ENCODE results near the gene DCST2. TPM values are rescaled to one million over a fixed set of nuclear protein-coding genes. Genes with fewer than 3 reads are reported as not detected.

DCST2 gene
- total and polyA plus RNA-seq, 9 of the 15 experiments (the other 6 are each of a cell fraction or from before 2014, with no cell fraction given), result 0.09 to 0.49 (median 0.11) TPM; not detected in 3

DNA sequence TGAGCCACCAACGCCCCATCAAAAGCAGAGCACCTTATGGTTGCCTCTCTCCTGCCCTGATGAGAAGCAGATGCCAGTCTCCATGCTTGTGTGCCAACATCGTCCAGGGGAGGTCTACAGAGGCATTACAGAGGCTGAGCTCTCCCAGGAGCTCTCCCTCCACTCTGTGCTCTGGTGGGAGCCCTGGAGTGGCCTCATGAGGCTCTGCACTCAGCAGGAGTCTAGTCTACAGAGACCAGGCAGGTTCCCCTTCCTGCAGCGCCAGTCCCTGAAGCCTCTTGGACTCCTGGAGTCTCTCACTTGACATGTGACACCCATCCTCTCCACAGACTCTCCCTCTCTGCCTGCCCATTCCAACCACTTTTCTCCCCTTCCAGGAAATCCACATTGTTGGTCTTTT, 3.5 kb upstream of the DCST2 start:
- Histone ChIP-seq H3K27me3 (ENCODE audit: control insufficient read depth in 2 of 2, insufficient read depth in 2 of 2, low read length in 2 of 2) (peaks cover 0 to 23% of the 10 kb centered on the region in 2 experiments; a peak in 3 of 5 replicates), H3K4me2 (ENCODE audit: insufficient read depth, low read length) (no peak overlapping the region)
- TF ChIP-seq, protein P1, sequence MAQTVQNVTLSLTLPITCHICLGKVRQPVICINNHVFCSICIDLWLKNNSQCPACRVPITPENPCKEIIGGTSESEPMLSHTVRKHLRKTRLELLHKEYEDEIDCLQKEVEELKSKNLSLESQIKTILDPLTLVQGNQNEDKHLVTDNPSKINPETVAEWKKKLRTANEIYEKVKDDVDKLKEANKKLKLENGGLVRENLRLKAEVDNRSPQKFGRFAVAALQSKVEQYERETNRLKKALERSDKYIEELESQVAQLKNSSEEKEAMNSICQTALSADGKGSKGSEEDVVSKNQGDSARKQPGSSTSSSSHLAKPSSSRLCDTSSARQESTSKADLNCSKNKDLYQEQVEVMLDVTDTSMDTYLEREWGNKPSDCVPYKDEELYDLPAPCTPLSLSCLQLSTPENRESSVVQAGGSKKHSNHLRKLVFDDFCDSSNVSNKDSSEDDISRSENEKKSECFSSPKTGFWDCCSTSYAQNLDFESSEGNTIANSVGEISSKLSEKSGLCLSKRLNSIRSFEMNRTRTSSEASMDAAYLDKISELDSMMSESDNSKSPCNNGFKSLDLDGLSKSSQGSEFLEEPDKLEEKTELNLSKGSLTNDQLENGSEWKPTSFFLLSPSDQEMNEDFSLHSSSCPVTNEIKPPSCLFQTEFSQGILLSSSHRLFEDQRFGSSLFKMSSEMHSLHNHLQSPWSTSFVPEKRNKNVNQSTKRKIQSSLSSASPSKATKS (CRISPR knock-in tag; IDR thresholded peaks at IDR 0.05), result no peak
- no peak for TF ChIP-seq PTTG1 (tag; IDR thresholded peaks at IDR 0.05; ENCODE audit: low read depth)
- TF ChIP-seq SMAD4 (CRISPR knock-in tag; conservative IDR thresholded peaks at IDR 0.05), result no peak
- TF ChIP-seq, protein P2, sequence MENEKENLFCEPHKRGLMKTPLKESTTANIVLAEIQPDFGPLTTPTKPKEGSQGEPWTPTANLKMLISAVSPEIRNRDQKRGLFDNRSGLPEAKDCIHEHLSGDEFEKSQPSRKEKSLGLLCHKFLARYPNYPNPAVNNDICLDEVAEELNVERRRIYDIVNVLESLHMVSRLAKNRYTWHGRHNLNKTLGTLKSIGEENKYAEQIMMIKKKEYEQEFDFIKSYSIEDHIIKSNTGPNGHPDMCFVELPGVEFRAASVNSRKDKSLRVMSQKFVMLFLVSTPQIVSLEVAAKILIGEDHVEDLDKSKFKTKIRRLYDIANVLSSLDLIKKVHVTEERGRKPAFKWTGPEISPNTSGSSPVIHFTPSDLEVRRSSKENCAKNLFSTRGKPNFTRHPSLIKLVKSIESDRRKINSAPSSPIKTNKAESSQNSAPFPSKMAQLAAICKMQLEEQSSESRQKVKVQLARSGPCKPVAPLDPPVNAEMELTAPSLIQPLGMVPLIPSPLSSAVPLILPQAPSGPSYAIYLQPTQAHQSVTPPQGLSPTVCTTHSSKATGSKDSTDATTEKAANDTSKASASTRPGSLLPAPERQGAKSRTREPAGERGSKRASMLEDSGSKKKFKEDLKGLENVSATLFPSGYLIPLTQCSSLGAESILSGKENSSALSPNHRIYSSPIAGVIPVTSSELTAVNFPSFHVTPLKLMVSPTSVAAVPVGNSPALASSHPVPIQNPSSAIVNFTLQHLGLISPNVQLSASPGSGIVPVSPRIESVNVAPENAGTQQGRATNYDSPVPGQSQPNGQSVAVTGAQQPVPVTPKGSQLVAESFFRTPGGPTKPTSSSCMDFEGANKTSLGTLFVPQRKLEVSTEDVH (IDR thresholded peaks at IDR 0.05; ENCODE audit: low read depth, partially characterized antibody), result no peak
- TF ChIP-seq, protein P3, sequence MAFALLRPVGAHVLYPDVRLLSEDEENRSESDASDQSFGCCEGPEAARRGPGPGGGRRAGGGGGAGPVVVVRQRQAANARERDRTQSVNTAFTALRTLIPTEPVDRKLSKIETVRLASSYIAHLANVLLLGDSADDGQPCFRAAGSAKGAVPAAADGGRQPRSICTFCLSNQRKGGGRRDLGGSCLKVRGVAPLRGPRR (CRISPR knock-in tag; IDR thresholded peaks at IDR 0.05), result no peak
- no peak for TF ChIP-seq RBM15 (IDR thresholded peaks at IDR 0.05; ENCODE audit: insufficient read depth, low read length)
- TF ChIP-seq, protein P4, sequence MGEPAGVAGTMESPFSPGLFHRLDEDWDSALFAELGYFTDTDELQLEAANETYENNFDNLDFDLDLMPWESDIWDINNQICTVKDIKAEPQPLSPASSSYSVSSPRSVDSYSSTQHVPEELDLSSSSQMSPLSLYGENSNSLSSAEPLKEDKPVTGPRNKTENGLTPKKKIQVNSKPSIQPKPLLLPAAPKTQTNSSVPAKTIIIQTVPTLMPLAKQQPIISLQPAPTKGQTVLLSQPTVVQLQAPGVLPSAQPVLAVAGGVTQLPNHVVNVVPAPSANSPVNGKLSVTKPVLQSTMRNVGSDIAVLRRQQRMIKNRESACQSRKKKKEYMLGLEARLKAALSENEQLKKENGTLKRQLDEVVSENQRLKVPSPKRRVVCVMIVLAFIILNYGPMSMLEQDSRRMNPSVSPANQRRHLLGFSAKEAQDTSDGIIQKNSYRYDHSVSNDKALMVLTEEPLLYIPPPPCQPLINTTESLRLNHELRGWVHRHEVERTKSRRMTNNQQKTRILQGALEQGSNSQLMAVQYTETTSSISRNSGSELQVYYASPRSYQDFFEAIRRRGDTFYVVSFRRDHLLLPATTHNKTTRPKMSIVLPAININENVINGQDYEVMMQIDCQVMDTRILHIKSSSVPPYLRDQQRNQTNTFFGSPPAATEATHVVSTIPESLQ (CRISPR knock-in tag; IDR thresholded peaks at IDR 0.05), result no peak
- TF ChIP-seq CBFB (CRISPR knock-in tag; IDR thresholded peaks at IDR 0.05), result no peak
- no peak for TF ChIP-seq TBL1XR1 (IDR thresholded peaks at IDR 0.05; ENCODE audit: low read length in 2 of 2)
- no peak for TF ChIP-seq ZNF274 (IDR thresholded peaks at IDR 0.05; ENCODE audit: borderline replicate concordance, low read depth, low read length)
- TF ChIP-seq CREM (IDR thresholded peaks at IDR 0.05; ENCODE audit: low read depth), result no peak
- no peak for TF ChIP-seq SNRNP70 (optimal IDR thresholded peaks at IDR 0.05; ENCODE audit: low read depth, low read length)
- TF ChIP-seq TBP (optimal IDR thresholded peaks at IDR 0.05; ENCODE audit: low read depth, low read length), result no peak
- TF ChIP-seq SMAD2 (IDR thresholded peaks at IDR 0.05; ENCODE audit: low read depth, low read length), result no peak
- no peak for TF ChIP-seq FUS (optimal IDR thresholded peaks at IDR 0.05; ENCODE audit: low read depth, low read length)
- TF ChIP-seq MCM2 (IDR thresholded peaks at IDR 0.05; ENCODE audit: low read depth), result no peak

More for the DNA sequence above, 3.5 kb upstream of the DCST2 start:
- Histone ChIP-seq H2AFZ (ENCODE audit: low read depth, low read length) (no peak overlapping the region), H3K9me3 (replicated peaks; ENCODE audit: control insufficient read depth, insufficient read depth, low read depth, low read length) (no peaks in the 10 kb centered on the region), H4K20me1 (replicated peaks; ENCODE audit: control insufficient read depth, insufficient read depth, low read length) (no peaks in the 10 kb centered on the region), H3K27ac (ENCODE audit: extremely low read depth, low read depth, low read length) (no peak overlapping the region), H3K9me1 (ENCODE audit: control insufficient read depth, insufficient read depth, low read length) (no peaks in the 10 kb centered on the region), H3K4me3 (no peak overlapping the region), H3K9ac (ENCODE audit: insufficient read depth in 1 of 2, low read depth in 2 of 2, low read length in 2 of 2) (peak overlapping the region in 1 of 2 experiments; percentile 6; a peak in 1 of 4 replicates), H3K36me3 (ENCODE audit: control insufficient read depth, insufficient read depth, low read length) (no peaks in the 10 kb centered on the region), H3K4me1 (replicated peaks in 1 of 2; ENCODE audit: control insufficient read depth in 2 of 2, insufficient read depth in 2 of 2, low read length in 2 of 2) (peaks cover 3% of the 10 kb centered on the region in 2 experiments; a peak in 2 of 5 replicates), H3K79me2 (ENCODE audit: control insufficient read depth, insufficient read depth, low read length) (no peaks in the 10 kb centered on the region)
- no TSS peak for BruUV-seq (replicated peaks)
- no peak for ATAC-seq
- ChIA-PET CTCF (ENCODE audit: low intra/inter-chr PET ratio) (interaction anchor here (0.7 kb wide), 1 partner anchor 42 kb away, joined by 3 read pairs; the partner anchor contains the start of gene EFNA3), POLR2A (interaction anchor here (0.5 kb wide), 1 partner anchor 51 kb away, joined by 3 read pairs; no protein-coding TSS in a partner anchor)
- intact Hi-C loops (cut with micrococcal nuclease), result no loop called here
- DNase-seq (ENCODE audit: extremely low read depth in 1 of 4, low spot score in 3 of 4), result no peak
- in situ Hi-C loops (cut with MboI), result no loop called here
- no peak for FAIRE-seq
- 30% methylated on average over 3 of the region's 3 CpGs for WGBS (ENCODE audit: insufficient coverage, low coverage, missing lambda C conversion rate)

Measured in K562 (cell line).